Measurements from ENCODE around the gene OGFR. TPM values are rescaled to one million over a fixed set of nuclear protein-coding genes. Genes with fewer than 3 reads are reported as not detected.
A peak's percentile ranks its signal among the peaks of the same experiment; 100 is the strongest.

OGFR gene
- total RNA-seq, 1 donor from 2014 or later, result 23.0 TPM

DNA sequence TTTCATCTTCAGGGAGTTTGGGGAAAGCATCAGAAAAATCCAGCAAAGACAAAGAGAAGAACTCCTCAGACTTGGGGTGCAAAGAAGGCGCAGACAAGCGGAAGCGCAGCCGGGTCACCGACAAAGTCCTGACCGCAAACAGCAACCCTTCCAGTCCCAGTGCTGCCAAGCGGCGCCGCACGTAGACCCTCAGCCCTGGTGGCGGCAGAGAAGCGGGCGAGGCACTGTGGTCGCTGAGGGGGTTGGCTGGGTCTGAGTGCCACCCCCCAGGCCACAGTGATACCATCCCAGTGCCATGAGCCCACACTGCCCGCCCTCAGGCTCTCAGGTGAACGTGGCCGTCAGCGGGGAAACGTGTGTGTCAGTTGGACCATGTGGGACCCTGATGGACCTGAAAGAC lies 5.2 kb upstream of the OGFR start:
- no peak for DNase-seq (ENCODE audit: low read depth in 2 of 2)

DNA sequence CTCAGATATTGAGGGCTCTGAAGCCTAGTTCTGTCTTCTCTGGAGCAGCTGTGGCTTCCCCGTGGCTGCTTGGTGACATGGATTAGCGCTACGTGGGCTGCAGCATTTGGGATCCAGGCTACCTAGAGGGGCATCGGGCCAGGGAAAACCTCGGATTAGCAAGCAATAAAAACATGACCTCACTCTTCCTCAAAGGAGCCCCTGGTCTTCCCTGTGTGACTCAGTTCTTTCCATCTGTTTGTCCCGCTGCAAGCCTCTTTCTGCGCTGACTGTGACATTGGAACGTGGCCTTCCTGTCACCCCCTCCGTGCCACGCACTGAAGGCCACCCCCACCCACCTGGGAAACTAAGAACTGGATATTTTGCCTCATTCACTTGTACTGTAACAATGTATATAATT lies 4.8 kb upstream of the OGFR start:
- DNase-seq (ENCODE audit: low read depth in 2 of 2), result peak in 1 of 2 donors; percentile 29

DNA sequence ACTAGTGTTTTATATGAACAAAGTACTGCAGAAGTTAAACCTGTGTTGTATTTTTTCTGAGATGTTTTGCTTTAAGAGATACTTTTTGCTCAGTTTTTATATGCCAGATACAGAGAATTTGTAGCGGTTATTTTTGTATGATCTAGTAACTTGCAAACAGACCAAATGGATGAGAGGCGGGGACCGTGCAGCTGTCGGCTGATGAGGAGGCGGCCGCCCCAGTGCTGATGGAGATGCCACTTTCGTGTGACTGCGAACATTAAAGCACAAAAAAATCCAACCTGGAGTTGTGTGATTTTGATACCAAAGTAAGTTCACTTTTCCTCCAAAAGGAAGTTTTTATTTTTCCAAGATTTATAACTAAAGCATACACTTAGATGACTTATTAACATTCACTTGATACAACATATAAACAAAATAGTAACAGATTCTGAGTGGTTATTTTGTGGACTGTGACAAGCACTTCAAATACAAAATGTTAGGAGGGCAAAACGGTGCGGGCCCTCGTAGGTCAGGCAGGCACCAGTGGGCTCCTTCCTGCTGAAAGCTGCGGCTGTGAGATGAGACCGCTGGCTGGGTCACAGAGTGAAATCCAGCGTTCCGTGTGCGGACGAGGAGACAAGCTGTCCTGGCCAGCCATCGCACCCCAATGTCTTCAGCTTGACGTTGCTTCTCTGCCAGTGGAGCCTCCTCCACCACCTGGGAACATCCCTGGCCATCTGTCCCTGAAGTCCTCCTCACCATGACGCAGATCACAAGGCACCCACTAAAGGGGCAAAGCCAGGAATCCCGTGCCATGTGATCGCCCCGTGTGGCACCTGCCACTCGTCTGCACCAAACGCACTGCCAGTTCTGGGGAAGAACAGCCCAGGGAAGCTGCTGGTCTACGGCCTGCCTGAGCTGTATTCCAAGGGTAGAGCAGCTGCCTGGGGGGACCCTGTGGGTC lies 4.0 kb upstream of the OGFR start:
- DNase-seq (ENCODE audit: low read depth in 2 of 2), result no peak

GRCh38 chr20:62801284-62802010 lies 3.2 kb upstream of the OGFR start:
- no peak for DNase-seq (ENCODE audit: low read depth in 2 of 2)

GRCh38 chr20:62802026-62802712 lies 2.5 kb upstream of the OGFR start:
- no peak for DNase-seq (ENCODE audit: low read depth in 2 of 2)

GRCh38 chr20:62804021-62804626 lies 511 bp upstream of the OGFR start:
- no peak for DNase-seq (ENCODE audit: low read depth in 2 of 2)

DNA sequence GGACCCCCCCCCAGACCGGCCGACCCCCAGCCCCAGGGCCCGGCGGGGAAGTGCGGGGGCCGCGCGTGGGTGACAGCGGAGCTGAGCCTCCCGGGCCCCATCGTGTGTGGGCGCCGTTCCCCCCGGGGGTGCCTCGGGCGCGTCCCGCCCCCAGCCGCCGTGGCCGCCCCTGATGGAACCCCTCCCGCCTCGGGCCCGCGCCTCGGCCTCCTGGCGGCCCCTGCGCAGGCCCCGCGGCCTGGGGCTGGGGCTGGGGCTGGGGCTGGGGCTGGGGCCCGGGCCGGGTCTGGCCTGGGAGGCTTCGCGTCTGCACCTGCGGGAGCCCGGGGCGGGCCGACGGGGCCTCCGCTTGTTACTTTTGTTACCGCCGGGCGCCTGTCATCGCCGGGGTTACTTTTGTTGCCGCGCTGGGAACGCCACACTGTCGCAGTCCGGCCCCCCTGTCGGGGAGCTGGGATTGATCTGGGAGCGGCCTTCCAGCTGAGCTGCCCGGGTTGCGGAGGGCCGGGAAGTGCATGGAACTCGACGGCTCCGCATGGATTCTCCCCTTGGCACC lies 598 bp downstream of the OGFR start:
- DNase-seq (ENCODE audit: low read depth in 2 of 2), result peak; percentile 37 to 46

DNA sequence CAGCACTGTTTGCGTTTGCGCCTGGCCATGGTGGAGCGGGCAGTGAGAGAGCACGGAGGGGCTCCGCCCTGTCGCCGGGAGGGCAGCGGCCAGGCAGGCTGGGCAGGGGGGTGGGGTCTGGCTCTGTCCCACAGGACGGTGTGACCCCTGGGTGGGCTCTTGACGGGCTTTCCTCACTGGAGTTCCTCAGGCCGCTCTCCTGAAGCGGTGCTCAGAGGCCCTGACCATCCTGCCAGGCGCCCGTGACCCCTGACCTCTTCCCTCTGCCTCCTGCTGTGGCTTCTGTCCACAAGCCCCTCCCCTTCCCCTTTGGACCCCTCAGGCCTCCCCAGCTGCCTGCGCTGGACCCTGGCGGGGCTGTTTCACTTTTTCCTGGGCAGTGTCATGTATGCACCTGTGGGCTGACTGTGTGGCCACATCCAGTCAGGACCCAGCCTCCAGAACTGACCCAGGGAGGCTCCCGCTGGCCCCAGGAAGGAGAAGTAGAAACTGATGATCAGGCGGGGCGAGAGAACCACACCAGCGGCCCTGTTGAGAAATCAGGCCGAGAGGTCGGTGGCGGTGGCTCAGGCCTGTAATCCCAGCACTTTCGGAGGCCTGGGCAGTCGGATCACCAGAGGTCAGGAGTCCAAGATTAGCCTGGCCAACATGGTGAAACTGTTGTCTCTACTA lies 1.2 kb downstream of the OGFR start:
- peak in 1 of 2 donors; percentile 38 for DNase-seq (ENCODE audit: low read depth in 2 of 2)

GRCh38 chr20:62806383-62807050 lies 1.9 kb downstream of the OGFR start:
- no peak for DNase-seq (ENCODE audit: low read depth in 2 of 2)

DNA sequence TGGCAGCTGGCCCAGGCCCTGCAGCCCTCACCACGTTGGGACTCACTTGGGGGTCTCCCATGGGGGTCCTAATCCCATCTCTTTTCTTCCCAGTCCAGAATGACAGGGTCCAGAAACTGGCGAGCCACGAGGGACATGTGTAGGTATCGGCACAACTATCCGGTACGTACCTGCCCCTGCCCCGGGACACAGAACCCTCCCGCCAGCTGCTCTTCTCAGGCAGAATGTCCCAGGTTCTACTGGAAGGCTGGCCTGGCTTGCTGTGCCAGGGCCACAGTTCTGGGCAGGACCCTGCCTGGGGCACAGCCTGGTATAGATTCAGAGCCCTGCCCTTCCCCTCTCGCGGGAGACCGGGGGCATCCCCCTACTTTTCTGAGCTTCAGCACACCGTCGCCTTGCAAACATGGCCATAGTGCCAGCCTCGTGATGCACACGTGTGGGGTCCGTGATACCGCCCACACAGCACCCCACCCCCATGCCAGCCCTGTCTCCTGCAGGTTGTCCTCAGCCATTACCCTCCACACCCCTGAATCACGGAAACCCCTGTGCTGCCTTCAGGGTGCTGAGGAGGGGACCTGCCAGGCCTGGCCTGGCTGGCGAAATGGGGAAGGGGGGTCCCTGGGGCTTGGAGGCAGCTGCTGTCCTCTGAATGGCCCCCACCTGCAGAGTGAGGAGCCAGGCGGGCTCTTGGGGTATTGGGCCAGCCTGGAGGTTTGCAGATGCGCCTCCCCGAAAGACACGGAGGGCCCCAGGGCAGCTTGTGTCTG lies 3.0 kb downstream of the OGFR start:
- DNase-seq (ENCODE audit: low read depth in 2 of 2), result no peak

- DNase-seq (ENCODE audit: low read depth in 2 of 2), result peak; percentile 55 to 71
Observed at GRCh38 chr20:62808211-62808865, 3.7 kb downstream of the OGFR start.

GRCh38 chr20:62809530-62810428 lies 5.1 kb downstream of the OGFR start:
- no peak for DNase-seq (ENCODE audit: low read depth in 2 of 2)

DNA sequence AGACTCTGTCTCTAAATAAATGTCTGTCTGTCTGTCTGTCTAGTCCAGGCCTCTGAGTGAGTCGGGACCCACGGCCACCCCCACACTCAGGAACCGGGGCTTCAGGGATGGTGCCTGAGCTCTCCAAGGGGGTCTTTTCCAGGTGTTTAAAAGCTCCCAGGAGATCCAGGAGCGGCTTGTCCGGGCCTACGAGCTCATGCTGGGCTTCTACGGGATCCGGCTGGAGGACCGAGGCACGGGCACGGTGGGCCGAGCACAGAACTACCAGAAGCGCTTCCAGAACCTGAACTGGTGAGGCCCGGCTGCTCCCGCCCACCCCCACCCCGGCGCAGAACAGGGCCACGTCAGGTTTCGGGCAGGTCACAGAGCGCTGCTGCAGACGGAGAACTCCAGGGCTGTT lies 6.7 kb downstream of the OGFR start:
- DNase-seq (ENCODE audit: low read depth in 2 of 2), result no peak

DNA sequence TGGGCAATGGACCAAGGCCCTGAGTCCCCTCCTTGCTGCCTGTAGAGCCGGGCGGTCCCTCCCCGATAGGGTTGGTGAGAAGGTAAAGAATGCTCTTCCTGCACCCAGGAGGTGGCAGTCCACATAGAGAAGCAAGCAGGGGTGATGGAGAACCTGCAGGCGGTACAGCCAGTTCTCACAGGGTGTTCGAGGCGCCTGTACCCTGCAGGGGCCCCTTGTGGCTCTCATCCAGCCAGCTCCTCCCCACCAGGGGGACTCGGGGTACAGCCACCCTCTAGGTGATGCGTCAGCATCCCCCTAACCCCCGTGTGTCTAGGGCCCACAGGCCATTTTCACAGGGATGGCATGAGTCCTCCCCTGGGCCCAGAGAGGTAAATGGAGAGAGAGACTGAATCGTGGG lies 7.1 kb downstream of the OGFR start:
- DNase-seq (ENCODE audit: low read depth in 2 of 2), result no peak

- no peak for DNase-seq (ENCODE audit: low read depth in 2 of 2)
Observed at GRCh38 chr20:62812181-62812906, 7.7 kb downstream of the OGFR start.

DNA sequence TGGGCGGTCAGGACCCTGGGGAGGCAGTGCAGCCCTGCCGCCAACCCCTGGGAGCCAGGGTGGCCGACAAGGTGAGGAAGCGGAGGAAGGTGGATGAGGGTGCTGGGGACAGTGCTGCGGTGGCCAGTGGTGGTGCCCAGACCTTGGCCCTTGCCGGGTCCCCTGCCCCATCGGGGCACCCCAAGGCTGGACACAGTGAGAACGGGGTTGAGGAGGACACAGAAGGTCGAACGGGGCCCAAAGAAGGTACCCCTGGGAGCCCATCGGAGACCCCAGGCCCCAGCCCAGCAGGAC lies 8.2 kb downstream of the OGFR start:
- DNase-seq (ENCODE audit: low read depth in 2 of 2), result no peak

DNA sequence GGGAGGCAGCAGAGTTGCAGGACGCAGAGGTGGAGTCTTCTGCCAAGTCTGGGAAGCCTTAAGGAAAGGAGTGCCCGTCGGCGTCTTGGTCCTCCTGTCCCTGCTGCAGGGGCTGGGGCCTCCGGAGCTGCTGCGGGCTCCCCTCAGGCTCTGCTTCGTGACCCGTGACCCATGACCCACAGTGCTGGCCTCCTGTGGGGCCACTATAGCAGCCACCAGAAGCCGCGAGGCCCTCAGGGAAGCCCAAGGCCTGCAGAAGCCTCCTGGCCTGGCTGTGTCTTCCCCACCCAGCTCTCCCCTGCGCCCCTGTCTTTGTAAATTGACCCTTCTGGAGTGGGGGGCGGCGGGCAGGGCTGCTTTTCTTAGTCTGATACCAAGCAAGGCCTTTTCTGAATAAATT lies 9.0 kb downstream of the OGFR start:
- DNase-seq (ENCODE audit: low read depth in 2 of 2), result no peak
